ENCODE measurements around the gene IGF2R. TPM values are rescaled to one million over a fixed set of nuclear protein-coding genes. Genes with fewer than 3 reads are reported as not detected.

The IGF2R gene
- total and polyA plus RNA-seq, 2 donors (not counting 1 experiment from before 2014, with no cell fraction given), result 9.5 to 53.3 TPM

GRCh38 chr6:159981071-159981402 is 12.2 kb downstream of the IGF2R start:
- 85% methylated on average over 6 of the region's 6 CpGs for WGBS (ENCODE audit: insufficient coverage)
- Histone ChIP-seq H3K79me2 (ENCODE audit: control insufficient read depth, insufficient read depth, low read length) (peaks cover 99% of the 10 kb centered on the region), H3K4me2 (replicated peaks; ENCODE audit: low read depth, low read length, poor library complexity, severe bottlenecking) (peak overlapping the region; percentile 81), H2AFZ (ENCODE audit: insufficient read depth, low read depth, low read length, poor library complexity, severe bottlenecking) (no peak overlapping the region), H3K9ac (ENCODE audit: low read length) (no peak overlapping the region), H4K20me1 (ENCODE audit: control insufficient read depth, insufficient read depth, low read length, poor library complexity, severe bottlenecking) (peaks cover 95% of the 10 kb centered on the region), H3K36me3 (replicated peaks in 1 of 2; ENCODE audit: control extremely low read depth in 1 of 2, control insufficient read depth in 1 of 2, extremely low read depth in 1 of 2, insufficient read depth in 2 of 2, low read length in 1 of 2) (no peaks in the 10 kb centered on the region), H3K27ac (ENCODE audit: low read length in 2 of 2) (no peak overlapping the region), H3K27me3 (replicated peaks in 1 of 4; ENCODE audit: control extremely low read depth in 1 of 4, control insufficient read depth in 3 of 4, insufficient read depth in 4 of 4, low read length in 3 of 4) (no peaks in the 10 kb centered on the region), H3K9me3 (ENCODE audit: control extremely low read depth in 1 of 3, control insufficient read depth in 2 of 3, insufficient read depth in 1 of 3, low read length in 2 of 3) (peaks cover 0 to 4% (median 0%) of the 10 kb centered on the region in 3 donors), H3K4me1 (ENCODE audit: control insufficient read depth in 2 of 2, insufficient read depth in 2 of 2, low read length in 2 of 2) (peaks cover 61 to 73% of the 10 kb centered on the region in 2 donors), H3K4me3 (ENCODE audit: control extremely low read depth in 1 of 5, extremely low read depth in 1 of 5, insufficient read depth in 1 of 5, low read depth in 2 of 5, low read length in 4 of 5) (no peak overlapping the region)
- no peaks in the 10 kb centered on the region for H3K27me3 Mint-ChIP-seq
- intact Hi-C loops (cut with micrococcal nuclease), result loop anchor here (5.0 kb wide), 2 partner anchors 36 to 86 kb away; no protein-coding TSS in a partner anchor
- peak overlapping the region; percentile 88 for H3K4me3 Mint-ChIP-seq
- ChIA-PET POLR2A (no interaction called here), CTCF (interaction anchor here (1.3 to 1.4 kb wide), 2 partner anchors 9 to 474 kb away, joined by 3 to 4 read pairs; no protein-coding TSS in a partner anchor)
- H3K27ac Mint-ChIP-seq, result peak overlapping the region; percentile 71
- H3K9me3 Mint-ChIP-seq (ENCODE audit: insufficient read depth), result no peaks in the 10 kb centered on the region
- ATAC-seq (ENCODE audit: low read depth), result no peak
- TF ChIP-seq, protein P1, sequence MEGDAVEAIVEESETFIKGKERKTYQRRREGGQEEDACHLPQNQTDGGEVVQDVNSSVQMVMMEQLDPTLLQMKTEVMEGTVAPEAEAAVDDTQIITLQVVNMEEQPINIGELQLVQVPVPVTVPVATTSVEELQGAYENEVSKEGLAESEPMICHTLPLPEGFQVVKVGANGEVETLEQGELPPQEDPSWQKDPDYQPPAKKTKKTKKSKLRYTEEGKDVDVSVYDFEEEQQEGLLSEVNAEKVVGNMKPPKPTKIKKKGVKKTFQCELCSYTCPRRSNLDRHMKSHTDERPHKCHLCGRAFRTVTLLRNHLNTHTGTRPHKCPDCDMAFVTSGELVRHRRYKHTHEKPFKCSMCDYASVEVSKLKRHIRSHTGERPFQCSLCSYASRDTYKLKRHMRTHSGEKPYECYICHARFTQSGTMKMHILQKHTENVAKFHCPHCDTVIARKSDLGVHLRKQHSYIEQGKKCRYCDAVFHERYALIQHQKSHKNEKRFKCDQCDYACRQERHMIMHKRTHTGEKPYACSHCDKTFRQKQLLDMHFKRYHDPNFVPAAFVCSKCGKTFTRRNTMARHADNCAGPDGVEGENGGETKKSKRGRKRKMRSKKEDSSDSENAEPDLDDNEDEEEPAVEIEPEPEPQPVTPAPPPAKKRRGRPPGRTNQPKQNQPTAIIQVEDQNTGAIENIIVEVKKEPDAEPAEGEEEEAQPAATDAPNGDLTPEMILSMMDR (IDR thresholded peaks at IDR 0.05), result no peak
- TF ChIP-seq EZH2 (IDR thresholded peaks at IDR 0.05; ENCODE audit: borderline replicate concordance, insufficient read depth, low read depth, low read length, poor library complexity, severe bottlenecking), result no peak
- peaks cover 78% of the 10 kb centered on the region for H3K4me1 Mint-ChIP-seq
- peak; percentile 43 for DNase-seq

DNA sequence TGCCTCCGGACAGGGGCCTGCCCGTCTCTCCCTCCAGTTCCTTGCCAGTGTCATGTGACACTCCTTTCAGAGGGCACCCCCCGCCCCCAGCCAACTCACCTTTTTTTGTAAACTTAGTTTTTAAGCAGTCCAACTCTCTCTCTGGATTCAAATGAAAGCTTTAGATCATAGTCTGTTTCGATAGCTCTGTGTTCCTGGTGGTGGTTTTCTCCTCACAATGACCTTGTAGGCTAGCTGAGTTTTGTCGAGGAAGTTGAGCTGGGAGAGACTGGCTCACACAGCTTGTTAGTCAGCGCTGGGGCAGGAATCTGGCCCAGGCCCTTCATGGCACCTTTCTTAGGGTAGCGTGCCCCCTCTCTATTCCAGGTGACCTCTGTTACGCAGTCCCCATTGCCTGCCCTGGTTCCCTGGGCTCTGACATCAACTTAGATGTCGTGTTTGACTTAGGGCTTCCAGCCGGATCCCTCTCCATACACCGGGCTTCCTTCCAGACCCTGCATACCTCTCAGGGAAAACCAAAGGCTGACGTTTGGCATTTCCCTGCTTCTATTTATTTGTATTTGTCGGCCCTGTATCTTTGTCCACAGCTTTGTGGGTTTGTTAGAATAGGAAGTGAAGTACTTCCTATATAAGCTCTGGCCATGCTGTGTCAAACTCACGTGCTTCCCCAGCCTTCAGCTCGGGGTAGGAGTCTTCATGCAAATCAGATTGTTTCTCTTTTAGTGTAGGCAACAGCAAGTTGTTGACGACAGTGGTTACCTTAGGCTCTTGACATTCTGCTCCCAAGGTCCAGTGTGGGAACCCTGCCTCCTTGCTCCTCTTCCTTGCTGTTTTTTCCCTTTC is 12.7 kb downstream of the IGF2R start:
- Mint-ChIP-seq H3K4me1 (peaks cover 79% of the 10 kb centered on the region), H3K27me3 (no peaks in the 10 kb centered on the region), H3K4me3 (peak overlapping the region; percentile 88), H3K9me3 (ENCODE audit: insufficient read depth) (no peaks in the 10 kb centered on the region), H3K27ac (peak overlapping the region; percentile 71)
- ChIA-PET CTCF (interaction anchor here (1.0 to 1.4 kb wide), 4 partner anchors 8 to 474 kb away, joined by 3 to 4 read pairs (median 4); partner anchors contain the start of gene IGF2R), POLR2A (interaction anchor here (1.1 to 1.5 kb wide), 2 partner anchors 14 to 255 kb away, joined by 4 to 5 read pairs; partner anchors contain the start of gene WTAP)
- Histone ChIP-seq H3K9me3 (ENCODE audit: control extremely low read depth in 1 of 3, control insufficient read depth in 2 of 3, insufficient read depth in 1 of 3, low read length in 2 of 3) (peaks cover 0 to 4% (median 0%) of the 10 kb centered on the region in 3 donors), H3K36me3 (replicated peaks in 1 of 2; ENCODE audit: control extremely low read depth in 1 of 2, control insufficient read depth in 1 of 2, extremely low read depth in 1 of 2, insufficient read depth in 2 of 2, low read length in 1 of 2) (no peaks in the 10 kb centered on the region), H4K20me1 (ENCODE audit: control insufficient read depth, insufficient read depth, low read length, poor library complexity, severe bottlenecking) (peaks cover 97% of the 10 kb centered on the region), H2AFZ (ENCODE audit: insufficient read depth, low read depth, low read length, poor library complexity, severe bottlenecking) (no peak overlapping the region), H3K9ac (ENCODE audit: low read length) (peak overlapping the region; percentile 58), H3K4me3 (ENCODE audit: control extremely low read depth in 1 of 5, extremely low read depth in 1 of 5, insufficient read depth in 1 of 5, low read depth in 2 of 5, low read length in 4 of 5) (peak overlapping the region in 4 of 5 experiments; percentile 39 to 54 (median 47)), H3K4me2 (replicated peaks; ENCODE audit: low read depth, low read length, poor library complexity, severe bottlenecking) (peak overlapping the region; percentile 81), H3K27me3 (replicated peaks in 1 of 4; ENCODE audit: control extremely low read depth in 1 of 4, control insufficient read depth in 3 of 4, insufficient read depth in 4 of 4, low read length in 3 of 4) (no peaks in the 10 kb centered on the region), H3K27ac (ENCODE audit: low read length in 2 of 2) (no peak overlapping the region), H3K79me2 (ENCODE audit: control insufficient read depth, insufficient read depth, low read length) (peaks cover 99% of the 10 kb centered on the region), H3K4me1 (ENCODE audit: control insufficient read depth in 2 of 2, insufficient read depth in 2 of 2, low read length in 2 of 2) (peaks cover 60 to 73% of the 10 kb centered on the region in 2 donors)
- 16% methylated on average over 15 of the region's 16 CpGs for WGBS (ENCODE audit: insufficient coverage)
- peak; percentile 85 for DNase-seq
- ATAC-seq (ENCODE audit: low read depth), result peak; percentile 61
- TF ChIP-seq, protein P1 (IDR thresholded peaks at IDR 0.05), result no peak
- TF ChIP-seq EZH2 (IDR thresholded peaks at IDR 0.05; ENCODE audit: borderline replicate concordance, insufficient read depth, low read depth, low read length, poor library complexity, severe bottlenecking), result no peak
- intact Hi-C loops (cut with micrococcal nuclease), result loop anchor here (1.0 to 5.0 kb wide), 3 partner anchors 12 to 86 kb away; partner anchors contain the start of gene IGF2R
